ENCODE data around the gene CD84.

DNA sequence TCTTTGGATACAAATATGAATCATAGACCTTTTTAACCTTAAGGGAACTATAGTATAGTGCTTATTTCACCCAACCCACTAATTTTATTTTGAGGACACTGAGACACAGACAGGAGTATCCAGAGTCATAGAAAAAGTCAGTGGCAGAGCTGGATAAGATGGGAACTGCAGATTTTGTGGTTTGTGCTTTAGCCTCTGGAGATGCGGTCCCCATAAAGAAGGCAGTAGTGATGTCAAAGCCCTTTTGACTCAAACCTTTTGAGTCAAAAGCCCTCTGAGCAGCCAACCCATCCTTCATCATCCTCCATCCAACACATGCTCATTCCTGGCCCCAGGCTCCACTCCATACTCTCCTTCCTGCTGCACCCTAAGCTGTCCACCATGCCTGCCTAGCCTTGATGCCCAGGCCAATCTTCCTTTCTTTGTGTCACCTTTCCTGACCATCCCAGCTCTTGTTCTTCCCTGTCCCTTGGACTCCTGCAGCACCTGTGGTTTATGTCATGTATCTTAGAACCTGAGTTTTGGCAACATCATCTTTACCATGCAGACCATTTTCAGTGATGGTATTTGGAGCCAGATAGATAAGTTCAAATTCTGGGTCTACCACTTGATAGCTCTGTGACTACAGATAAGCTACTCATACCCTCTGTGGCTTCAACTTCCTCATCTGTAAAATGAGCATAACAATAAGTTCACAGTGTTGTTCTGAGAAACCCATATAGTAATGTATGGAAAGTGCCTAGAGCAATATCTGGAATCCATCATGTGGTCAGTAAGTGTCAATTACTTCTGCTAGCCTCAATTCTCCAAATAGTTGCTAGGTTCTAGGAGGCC is 47.4 kb upstream of the CD84 start:
- TF ChIP-seq CTCF (IDR thresholded peaks at IDR 0.05; ENCODE audit: insufficient read depth, low read length) (no peak), REST (IDR thresholded peaks at IDR 0.05; ENCODE audit: insufficient replicate concordance, low read depth) (no peak), POLR2AphosphoS5 (IDR thresholded peaks at IDR 0.05; ENCODE audit: low read depth) (no peak), GABPA (IDR thresholded peaks at IDR 0.05; ENCODE audit: low read depth) (no peak), SPI1 (IDR thresholded peaks at IDR 0.05; ENCODE audit: borderline replicate concordance, low read depth) (no peak)
